Measurements from ENCODE around the gene MSMP. TPM values are rescaled to one million over a fixed set of nuclear protein-coding genes. Genes with fewer than 3 reads are reported as not detected.
A peak's percentile ranks its signal among the peaks of the same experiment; 100 is the strongest.

Gene MSMP
- total RNA-seq, 4 donors from 2014 or later: 1.3 TPM; not detected in 3

DNA sequence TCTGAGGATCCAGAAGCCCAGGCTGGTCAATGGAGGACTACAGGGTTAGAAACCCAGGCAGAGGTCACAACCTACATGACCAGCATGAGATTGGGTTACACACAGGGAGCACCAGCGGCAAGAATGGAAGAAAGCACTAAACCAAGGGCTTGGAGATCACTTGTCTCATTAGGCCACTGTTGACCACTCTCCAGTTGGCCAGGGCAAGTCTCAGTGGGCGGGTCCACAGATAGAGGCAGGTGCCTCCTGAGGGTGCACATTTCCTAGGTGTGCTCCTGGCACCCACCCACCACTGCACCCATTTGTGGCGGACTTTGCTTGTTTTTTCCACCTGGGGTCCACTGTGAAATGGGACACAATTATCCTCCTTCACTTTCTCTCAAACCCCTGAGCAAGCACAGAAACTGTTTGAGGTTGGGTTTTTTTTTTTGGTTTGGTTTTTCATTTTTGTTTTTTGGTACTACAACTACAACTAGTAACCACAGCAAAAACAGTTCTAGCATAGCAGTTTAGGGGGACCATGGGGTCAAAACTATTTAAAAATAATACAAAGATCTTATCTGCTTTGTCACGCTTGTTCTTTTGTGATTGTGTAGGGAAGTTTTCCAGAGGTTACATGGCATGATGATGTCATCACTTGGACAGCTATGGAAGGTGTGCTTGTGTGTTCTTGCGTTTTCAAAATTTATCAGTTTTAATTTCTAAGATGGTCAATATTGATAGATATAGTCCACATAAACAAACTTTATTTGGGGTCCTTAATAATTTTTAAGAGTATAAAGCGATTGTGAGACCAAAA is 43.4 kb upstream of the MSMP start:
- Histone ChIP-seq H3K27me3 (no peaks in the 10 kb centered on the region), H3K36me3 (peaks cover 11 to 37% (median 30%) of the 10 kb centered on the region in 4 donors), H3K4me1 (peaks cover 16 to 42% (median 35%) of the 10 kb centered on the region in 4 donors), H3K4me3 (no peak overlapping the region), H3K9me3 (no peaks in the 10 kb centered on the region), H3K27ac (replicated peaks in 1 of 4) (no peak overlapping the region)
- TF ChIP-seq POLR2A (IDR thresholded peaks at IDR 0.05; ENCODE audit: low read depth) (no peak), POLR2AphosphoS5 (IDR thresholded peaks at IDR 0.05) (no peak), EP300 (IDR thresholded peaks at IDR 0.05) (no peak)
- TF ChIP-seq, protein P1, sequence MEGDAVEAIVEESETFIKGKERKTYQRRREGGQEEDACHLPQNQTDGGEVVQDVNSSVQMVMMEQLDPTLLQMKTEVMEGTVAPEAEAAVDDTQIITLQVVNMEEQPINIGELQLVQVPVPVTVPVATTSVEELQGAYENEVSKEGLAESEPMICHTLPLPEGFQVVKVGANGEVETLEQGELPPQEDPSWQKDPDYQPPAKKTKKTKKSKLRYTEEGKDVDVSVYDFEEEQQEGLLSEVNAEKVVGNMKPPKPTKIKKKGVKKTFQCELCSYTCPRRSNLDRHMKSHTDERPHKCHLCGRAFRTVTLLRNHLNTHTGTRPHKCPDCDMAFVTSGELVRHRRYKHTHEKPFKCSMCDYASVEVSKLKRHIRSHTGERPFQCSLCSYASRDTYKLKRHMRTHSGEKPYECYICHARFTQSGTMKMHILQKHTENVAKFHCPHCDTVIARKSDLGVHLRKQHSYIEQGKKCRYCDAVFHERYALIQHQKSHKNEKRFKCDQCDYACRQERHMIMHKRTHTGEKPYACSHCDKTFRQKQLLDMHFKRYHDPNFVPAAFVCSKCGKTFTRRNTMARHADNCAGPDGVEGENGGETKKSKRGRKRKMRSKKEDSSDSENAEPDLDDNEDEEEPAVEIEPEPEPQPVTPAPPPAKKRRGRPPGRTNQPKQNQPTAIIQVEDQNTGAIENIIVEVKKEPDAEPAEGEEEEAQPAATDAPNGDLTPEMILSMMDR (IDR thresholded peaks at IDR 0.05): no peak
- 92% methylated on average over 6 of the region's 6 CpGs for WGBS
- DNase-seq (ENCODE audit: extremely low spot score): no peak
- intact Hi-C loops (cut with DNase I): no loop called here

DNA sequence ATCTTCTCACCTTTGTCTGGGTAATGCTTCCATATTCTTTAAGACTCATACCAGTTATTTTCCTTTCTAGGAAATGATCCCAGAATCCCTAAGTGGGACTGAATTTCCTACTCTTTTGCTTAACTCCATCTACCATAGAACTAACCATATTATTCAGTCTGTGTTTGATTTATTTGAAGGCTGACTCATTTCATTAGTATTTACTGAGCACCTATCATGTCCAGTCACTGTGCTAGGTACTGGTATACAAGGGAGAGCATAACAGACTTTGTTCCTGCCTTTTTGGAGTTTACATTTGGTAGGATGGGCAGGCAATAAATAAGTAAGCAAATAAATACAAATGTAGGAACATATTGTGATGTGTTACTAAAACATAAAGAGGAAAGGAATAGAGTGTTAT is 41.6 kb upstream of the MSMP start:
- no peaks in the 10 kb centered on the region for H3K27me3 ChIP-seq
- peaks cover 3 to 19% (median 12%) of the 10 kb centered on the region in 4 donors for H3K36me3 ChIP-seq
- H3K4me1 ChIP-seq: peaks cover 26 to 57% (median 51%) of the 10 kb centered on the region in 4 donors
- intact Hi-C loops (cut with DNase I): no loop called here
- DNase-seq (ENCODE audit: extremely low spot score): no peak
- H3K27ac ChIP-seq (replicated peaks in 1 of 4): no peak overlapping the region
- no peaks in the 10 kb centered on the region for H3K9me3 ChIP-seq
- TF ChIP-seq EP300 (IDR thresholded peaks at IDR 0.05): no peak
- TF ChIP-seq, protein P1 (IDR thresholded peaks at IDR 0.05): no peak
- no peak for TF ChIP-seq POLR2A (IDR thresholded peaks at IDR 0.05; ENCODE audit: low read depth)
- TF ChIP-seq POLR2AphosphoS5 (IDR thresholded peaks at IDR 0.05): no peak
- no peak overlapping the region for H3K4me3 ChIP-seq

DNA sequence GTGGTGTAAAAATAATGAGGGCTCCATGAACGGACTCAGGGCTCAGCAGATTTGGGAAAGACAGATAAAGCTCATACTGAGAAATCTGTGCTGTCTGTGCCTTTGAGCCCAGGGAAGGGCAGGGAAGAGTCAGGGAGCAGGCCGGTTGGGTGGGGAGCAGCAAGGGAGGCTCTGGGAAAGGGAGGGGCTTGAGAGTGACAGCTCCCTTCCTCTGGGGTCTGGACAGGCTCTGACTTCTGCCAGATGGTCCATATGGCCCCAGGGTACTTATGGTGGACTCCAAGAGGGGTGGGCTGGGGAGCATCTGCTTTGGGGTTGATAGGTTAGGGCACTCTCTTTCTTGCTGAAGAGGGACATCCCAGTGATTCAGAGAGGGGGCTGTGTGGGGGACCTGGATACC is 39.4 kb upstream of the MSMP start:
- Histone ChIP-seq H3K9me3 (no peaks in the 10 kb centered on the region), H3K4me3 (peak overlapping the region; percentile 68 to 82 (median 68)), H3K36me3 (no peaks in the 10 kb centered on the region), H3K27ac (replicated peaks in 1 of 4) (peak overlapping the region; percentile 41 to 91 (median 70)), H3K27me3 (no peaks in the 10 kb centered on the region), H3K4me1 (peaks cover 28 to 64% (median 57%) of the 10 kb centered on the region in 4 donors)
- intact Hi-C loops (cut with DNase I): no loop called here
- DNase-seq (ENCODE audit: extremely low spot score): no peak
- TF ChIP-seq POLR2AphosphoS5 (IDR thresholded peaks at IDR 0.05): no peak
- TF ChIP-seq POLR2A (IDR thresholded peaks at IDR 0.05; ENCODE audit: low read depth): no peak
- TF ChIP-seq EP300 (IDR thresholded peaks at IDR 0.05): no peak
- TF ChIP-seq, protein P1 (IDR thresholded peaks at IDR 0.05): no peak
- 43% methylated on average over 2 of the region's 2 CpGs for WGBS

DNA sequence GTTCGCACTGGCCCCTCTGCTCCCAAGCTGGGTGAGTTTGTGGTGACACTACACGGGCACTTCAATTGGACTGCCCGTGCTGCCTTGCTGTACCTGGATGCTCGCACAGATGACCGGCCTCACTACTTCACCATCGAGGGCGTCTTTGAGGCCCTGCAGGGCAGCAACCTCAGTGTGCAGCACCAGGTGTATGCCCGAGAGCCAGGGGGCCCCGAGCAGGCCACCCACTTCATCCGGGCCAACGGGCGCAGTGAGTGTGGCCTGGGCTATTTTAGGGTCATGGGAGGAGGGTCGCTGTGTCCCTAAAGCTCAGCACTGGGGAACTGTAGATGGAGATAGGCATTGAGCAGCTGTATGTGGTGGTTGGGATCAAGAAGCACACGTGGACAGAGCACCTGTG is 38.8 kb upstream of the MSMP start:
- peak overlapping the region; percentile 68 to 82 (median 68) for H3K4me3 ChIP-seq

More for the DNA sequence above, 38.8 kb upstream of the MSMP start:
- intact Hi-C loops (cut with DNase I): no loop called here
- no peak for DNase-seq (ENCODE audit: extremely low spot score)
- Histone ChIP-seq H3K4me1 (peaks cover 28 to 64% (median 57%) of the 10 kb centered on the region in 4 donors), H3K36me3 (no peaks in the 10 kb centered on the region), H3K27me3 (no peaks in the 10 kb centered on the region), H3K27ac (replicated peaks in 1 of 4) (peak overlapping the region; percentile 41 to 91 (median 70)), H3K9me3 (no peaks in the 10 kb centered on the region)
- WGBS: 91% methylated on average over 11 of the region's 14 CpGs
- no peak for TF ChIP-seq POLR2AphosphoS5 (IDR thresholded peaks at IDR 0.05)
- TF ChIP-seq, protein P1 (IDR thresholded peaks at IDR 0.05): no peak

Data from esophagus muscularis mucosa (tissue), 4 donors.